Retinal pigment epithelial cell (primary cell): ENCODE measurements around the gene MMAB.

ENCODE experiments used
- DNase-seq: peaks from one replicate; pipeline ENCODE4 v3.0.0-alpha.2; 2010; ENCODE audit warnings: low read depth
- H3K4me3 ChIP-seq: 2 replicates; pipeline ENCODE4 v1.5.1; 2011; ENCODE audit warnings: mild to moderate bottlenecking, low read length, control low read depth, moderate library complexity
- CTCF ChIP-seq: conservative IDR thresholded peaks from 2 replicates; pipeline ENCODE4 v1.5.1; 2011; ENCODE audit warnings: low read depth, low read length, control low read depth, inconsistent platforms

Gene MMAB

GRCh38 chr12:109535863-109536250 is 37.4 kb downstream of the MMAB start:
- no peak overlapping the region for H3K4me3 ChIP-seq
- TF ChIP-seq CTCF: no peak
- no peak for DNase-seq

- no peak overlapping the region for H3K4me3 ChIP-seq
- no peak for DNase-seq
- TF ChIP-seq CTCF: no peak
Observed at GRCh38 chr12:109535231-109535862, 38.0 kb downstream of the MMAB start.

GRCh38 chr12:109534456-109534855 is 38.8 kb downstream of the MMAB start:
- TF ChIP-seq CTCF: no peak
- DNase-seq: no peak
- H3K4me3 ChIP-seq: no peak overlapping the region

GRCh38 chr12:109533487-109533740 is 39.9 kb downstream of the MMAB start:
- DNase-seq: no peak
- no peak for TF ChIP-seq CTCF

GRCh38 chr12:109532721-109533486 is 40.4 kb downstream of the MMAB start:
- DNase-seq: no peak
- TF ChIP-seq CTCF: no peak

More at GRCh38 chr12:109533487-109533740, 39.9 kb downstream of the MMAB start:
- H3K4me3 ChIP-seq: no peak overlapping the region

GRCh38 chr12:109531411-109531810 is 41.9 kb downstream of the MMAB start:
- no peak overlapping the region for H3K4me3 ChIP-seq
- TF ChIP-seq CTCF: no peak
- no peak for DNase-seq

More at GRCh38 chr12:109532721-109533486, 40.4 kb downstream of the MMAB start:
- no peak overlapping the region for H3K4me3 ChIP-seq
